ENCODE results near the gene SCNN1B. TPM values are rescaled to one million over a fixed set of nuclear protein-coding genes. Genes with fewer than 3 reads are reported as not detected.

SCNN1B gene
- total RNA-seq, 2 experiments from 2014 or later, result not detected

DNA sequence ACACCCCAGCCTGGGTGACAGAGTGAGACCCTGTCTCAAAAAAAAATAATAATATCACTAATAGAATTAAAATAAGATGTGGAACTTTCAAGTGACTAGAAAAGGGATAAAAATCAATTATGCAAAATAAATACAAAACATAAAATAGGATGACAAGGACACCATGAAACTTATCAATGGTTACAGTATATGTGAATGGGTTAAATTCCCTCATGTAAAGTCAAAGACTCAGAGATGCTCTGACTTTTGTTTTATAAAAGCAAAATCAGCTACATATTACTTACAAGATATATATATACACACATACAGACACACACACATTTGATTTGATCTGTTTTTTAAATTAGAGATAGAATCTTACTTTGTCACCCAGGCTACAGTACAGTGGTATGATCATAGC is 33.5 kb upstream of the SCNN1B start:
- Histone ChIP-seq H3K4me3 (ENCODE audit: low read length) (no peak overlapping the region), H3K36me3 (ENCODE audit: insufficient read depth, low read length) (no peaks in the 10 kb centered on the region), H3K27me3 (ENCODE audit: control insufficient read depth in 1 of 2, insufficient read depth in 2 of 2, low read length in 2 of 2) (peaks cover 0 to 3% of the 10 kb centered on the region in 2 experiments), H3K27ac (ENCODE audit: low read depth in 1 of 2, low read length in 2 of 2) (no peak overlapping the region), H3K9me3 (ENCODE audit: control insufficient read depth in 1 of 2, insufficient read depth in 1 of 2, low read length in 2 of 2) (peaks cover 0 to 4% of the 10 kb centered on the region in 2 experiments), H3K4me1 (ENCODE audit: insufficient read depth, low read length) (no peaks in the 10 kb centered on the region)
- ATAC-seq (ENCODE audit: poor library complexity) (no peak), DNase-seq (no peak)
- intact Hi-C loops (cut with DNase I, micrococcal nuclease), result no loop called here
- CTCF ChIA-PET, result no interaction called here
- Mint-ChIP-seq H3K27ac (no peak overlapping the region), H3K4me3 (no peak overlapping the region), H3K4me1 (ENCODE audit: low read depth) (no peaks in the 10 kb centered on the region), H3K9me3 (peaks cover 6% of the 10 kb centered on the region), H3K36me3 (ENCODE audit: low read depth) (no peaks in the 10 kb centered on the region), H3K27me3 (peaks cover 15% of the 10 kb centered on the region)
- TF ChIP-seq, protein P1, sequence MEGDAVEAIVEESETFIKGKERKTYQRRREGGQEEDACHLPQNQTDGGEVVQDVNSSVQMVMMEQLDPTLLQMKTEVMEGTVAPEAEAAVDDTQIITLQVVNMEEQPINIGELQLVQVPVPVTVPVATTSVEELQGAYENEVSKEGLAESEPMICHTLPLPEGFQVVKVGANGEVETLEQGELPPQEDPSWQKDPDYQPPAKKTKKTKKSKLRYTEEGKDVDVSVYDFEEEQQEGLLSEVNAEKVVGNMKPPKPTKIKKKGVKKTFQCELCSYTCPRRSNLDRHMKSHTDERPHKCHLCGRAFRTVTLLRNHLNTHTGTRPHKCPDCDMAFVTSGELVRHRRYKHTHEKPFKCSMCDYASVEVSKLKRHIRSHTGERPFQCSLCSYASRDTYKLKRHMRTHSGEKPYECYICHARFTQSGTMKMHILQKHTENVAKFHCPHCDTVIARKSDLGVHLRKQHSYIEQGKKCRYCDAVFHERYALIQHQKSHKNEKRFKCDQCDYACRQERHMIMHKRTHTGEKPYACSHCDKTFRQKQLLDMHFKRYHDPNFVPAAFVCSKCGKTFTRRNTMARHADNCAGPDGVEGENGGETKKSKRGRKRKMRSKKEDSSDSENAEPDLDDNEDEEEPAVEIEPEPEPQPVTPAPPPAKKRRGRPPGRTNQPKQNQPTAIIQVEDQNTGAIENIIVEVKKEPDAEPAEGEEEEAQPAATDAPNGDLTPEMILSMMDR (IDR thresholded peaks at IDR 0.05), result no peak
- POLR2A ChIA-PET, result interaction anchor here (0.6 kb wide), 1 partner anchor 290 kb away, joined by 4 read pairs; no protein-coding TSS in a partner anchor

DNA sequence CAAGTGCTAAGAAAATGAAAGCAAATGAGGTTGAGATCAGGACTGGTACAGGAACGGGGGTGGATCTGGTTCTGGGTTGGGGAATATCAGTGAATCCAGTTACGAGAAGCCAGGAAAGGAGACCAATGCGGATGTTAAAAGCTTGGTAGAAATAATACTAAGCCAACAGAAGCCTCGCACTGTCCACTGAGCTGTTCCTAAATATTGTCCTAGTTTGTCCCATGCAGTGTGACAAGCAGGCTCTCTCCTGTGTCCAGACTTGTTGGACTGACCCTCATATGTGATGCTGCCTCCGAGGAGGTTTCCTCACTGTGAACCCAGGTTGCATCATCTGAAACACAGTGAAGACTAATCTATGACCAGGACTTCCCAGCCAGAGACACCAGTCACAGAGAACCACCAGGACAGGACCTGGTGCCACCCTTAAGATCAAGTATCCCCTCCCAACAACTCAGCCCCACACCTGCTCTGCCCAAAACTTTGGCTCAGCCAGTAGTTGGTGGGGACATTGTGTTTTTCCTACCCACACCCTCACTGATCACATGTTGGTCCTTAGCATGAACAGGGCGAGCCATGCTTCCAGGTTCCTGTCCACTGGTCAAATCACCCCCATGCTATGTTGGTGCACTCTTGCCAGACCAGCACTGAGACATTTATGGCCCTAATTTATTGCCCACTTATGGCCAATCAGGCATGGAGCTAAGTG is 32.7 kb upstream of the SCNN1B start:
- DNase-seq (no peak), ATAC-seq (ENCODE audit: poor library complexity) (no peak)
- Mint-ChIP-seq H3K4me3 (no peak overlapping the region), H3K36me3 (ENCODE audit: low read depth) (no peaks in the 10 kb centered on the region), H3K9me3 (peaks cover 6% of the 10 kb centered on the region), H3K27me3 (peaks cover 21% of the 10 kb centered on the region), H3K4me1 (ENCODE audit: low read depth) (no peaks in the 10 kb centered on the region), H3K27ac (no peak overlapping the region)
- CTCF ChIA-PET, result no interaction called here
- H3K4me3 ChIP-seq (ENCODE audit: low read length), result no peak overlapping the region
- intact Hi-C loops (cut with DNase I, micrococcal nuclease), result no loop called here
- H3K9me3 ChIP-seq (ENCODE audit: control insufficient read depth in 1 of 2, insufficient read depth in 1 of 2, low read length in 2 of 2), result peaks cover 0 to 4% of the 10 kb centered on the region in 2 experiments
- peaks cover 3% of the 10 kb centered on the region in 2 experiments for H3K27me3 ChIP-seq (ENCODE audit: control insufficient read depth in 1 of 2, insufficient read depth in 2 of 2, low read length in 2 of 2)
- no peaks in the 10 kb centered on the region for H3K4me1 ChIP-seq (ENCODE audit: insufficient read depth, low read length)
- POLR2A ChIA-PET, result no interaction called here
- H3K36me3 ChIP-seq (ENCODE audit: insufficient read depth, low read length), result no peaks in the 10 kb centered on the region
- TF ChIP-seq, protein P1 (IDR thresholded peaks at IDR 0.05), result no peak
- H3K27ac ChIP-seq (ENCODE audit: low read depth in 1 of 2, low read length in 2 of 2), result no peak overlapping the region

DNA sequence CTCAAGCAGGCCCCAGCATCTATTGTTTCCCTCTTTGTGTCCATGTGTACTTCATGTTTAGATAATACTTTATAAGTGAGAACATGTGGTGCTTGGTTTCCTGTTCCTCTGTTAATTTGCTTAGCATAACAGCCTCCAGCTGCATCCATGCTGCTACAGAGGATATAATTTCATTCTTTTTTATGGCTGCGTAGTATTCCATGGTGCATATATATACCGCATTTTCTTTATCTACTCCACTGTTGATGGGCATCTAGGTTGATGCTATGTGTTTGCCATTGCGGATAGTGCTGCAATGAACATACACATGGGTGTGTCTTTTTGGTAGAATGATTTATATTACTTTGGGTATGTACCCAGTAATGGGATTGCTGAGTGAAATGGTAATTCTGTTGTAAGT is 31.4 kb upstream of the SCNN1B start:
- POLR2A ChIA-PET, result no interaction called here
- Mint-ChIP-seq H3K27ac (no peak overlapping the region), H3K4me1 (ENCODE audit: low read depth) (no peaks in the 10 kb centered on the region), H3K27me3 (peaks cover 31% of the 10 kb centered on the region), H3K4me3 (no peak overlapping the region), H3K9me3 (peaks cover 10% of the 10 kb centered on the region), H3K36me3 (ENCODE audit: low read depth) (no peaks in the 10 kb centered on the region)
- intact Hi-C loops (cut with DNase I, micrococcal nuclease), result no loop called here
- Histone ChIP-seq H3K4me3 (ENCODE audit: low read length) (no peak overlapping the region), H3K27ac (ENCODE audit: low read depth in 1 of 2, low read length in 2 of 2) (no peak overlapping the region), H3K4me1 (ENCODE audit: insufficient read depth, low read length) (no peaks in the 10 kb centered on the region), H3K27me3 (ENCODE audit: control insufficient read depth in 1 of 2, insufficient read depth in 2 of 2, low read length in 2 of 2) (peaks cover 3 to 4% of the 10 kb centered on the region in 2 experiments), H3K9me3 (ENCODE audit: control insufficient read depth in 1 of 2, insufficient read depth in 1 of 2, low read length in 2 of 2) (peaks cover 0 to 4% of the 10 kb centered on the region in 2 experiments), H3K36me3 (ENCODE audit: insufficient read depth, low read length) (no peaks in the 10 kb centered on the region)
- CTCF ChIA-PET, result no interaction called here
- ATAC-seq (ENCODE audit: poor library complexity) (no peak), DNase-seq (no peak)
- TF ChIP-seq, protein P1 (IDR thresholded peaks at IDR 0.05), result no peak
